HG02973 (cell line): ENCODE measurements around the gene SPP2.

Experiments
- ATAC-seq: cut with Tn5 transposase; IDR thresholded peaks from one replicate; pipeline ENCODE4 v1.9.1; 2021; ENCODE audit warnings: moderate library complexity; ENCODE audit not compliant: unreplicated experiment

SPP2 gene

GRCh38 chr2:234038076-234038802 lies 12.3 kb upstream of the SPP2 start:
- no peak for ATAC-seq

- no peak for ATAC-seq
Measured at GRCh38 chr2:234044157-234044556, 6.3 kb upstream of the SPP2 start.

GRCh38 chr2:234046521-234046920 lies 4.0 kb upstream of the SPP2 start:
- no peak for ATAC-seq

- no peak for ATAC-seq
Measured at GRCh38 chr2:234047361-234047760, 3.1 kb upstream of the SPP2 start.

- ATAC-seq, result no peak
Measured at GRCh38 chr2:234048049-234048448, 2.5 kb upstream of the SPP2 start.

GRCh38 chr2:234051374-234052070 lies 1.0 kb downstream of the SPP2 start:
- ATAC-seq, result no peak

GRCh38 chr2:234058881-234059280 lies 8.4 kb downstream of the SPP2 start:
- no peak for ATAC-seq

- no peak for ATAC-seq
Measured at GRCh38 chr2:234060236-234060635, 9.7 kb downstream of the SPP2 start.

GRCh38 chr2:234061624-234062257 lies 11.2 kb downstream of the SPP2 start:
- no peak for ATAC-seq

GRCh38 chr2:234066587-234066986 lies 16.1 kb downstream of the SPP2 start:
- ATAC-seq, result no peak

GRCh38 chr2:234071664-234072063 lies 21.2 kb downstream of the SPP2 start:
- ATAC-seq, result no peak

GRCh38 chr2:234072454-234072853 lies 22.0 kb downstream of the SPP2 start:
- ATAC-seq, result no peak

GRCh38 chr2:234074751-234075517 lies 24.4 kb downstream of the SPP2 start:
- ATAC-seq, result no peak

GRCh38 chr2:234075518-234075915 lies 25.0 kb downstream of the SPP2 start:
- no peak for ATAC-seq

GRCh38 chr2:234075947-234076346 lies 25.4 kb downstream of the SPP2 start:
- ATAC-seq, result no peak

- ATAC-seq, result no peak
Measured at GRCh38 chr2:234076451-234076850, 25.9 kb downstream of the SPP2 start.

GRCh38 chr2:234078129-234078528 lies 27.6 kb downstream of the SPP2 start:
- ATAC-seq, result no peak

- no peak for ATAC-seq
Measured at GRCh38 chr2:234081970-234082822, 31.7 kb downstream of the SPP2 start.

GRCh38 chr2:234083572-234084348 lies 33.3 kb downstream of the SPP2 start:
- no peak for ATAC-seq

GRCh38 chr2:234091432-234091879 lies 41.0 kb downstream of the SPP2 start:
- no peak for ATAC-seq
